GM12892 (cell line): ENCODE results near the gene DCANP1.

Source experiments
- POLR2A ChIP-seq: IDR thresholded peaks from 2 replicates; pipeline ENCODE4 v1.6.1; 2011; ENCODE audit warnings: low read depth, low read length, control low read depth
- POLR2AphosphoS5 ChIP-seq: IDR thresholded peaks from 2 replicates; pipeline ENCODE4 v1.6.1; 2011; ENCODE audit warnings: low read depth, low read length, control low read depth
- TAF1 ChIP-seq: IDR thresholded peaks from 2 replicates; pipeline ENCODE4 v1.6.1; 2011; ENCODE audit warnings: low read depth, mild to moderate bottlenecking, control low read depth, low read length, borderline replicate concordance

DNA sequence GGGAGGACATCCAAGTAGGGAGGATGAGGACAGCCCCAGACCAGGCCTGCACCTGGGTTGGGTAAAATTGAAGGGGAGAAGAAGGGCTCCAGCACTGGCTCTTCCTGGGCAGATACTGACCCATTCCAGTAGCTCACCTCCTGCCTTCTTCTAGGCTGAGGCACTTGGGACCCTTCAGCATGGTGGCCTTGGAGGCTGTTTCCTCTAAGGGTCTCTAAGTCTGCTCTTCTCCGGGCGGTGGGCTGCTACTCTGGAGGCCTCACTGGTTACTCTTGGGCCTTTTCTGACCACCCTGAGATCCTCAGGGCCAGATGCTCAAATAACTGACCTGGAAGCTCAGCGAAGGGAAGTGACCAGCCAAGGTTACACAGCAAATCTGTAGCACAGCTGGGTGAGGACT, 7.8 kb upstream of the DCANP1 start:
- TF ChIP-seq POLR2A (no peak), POLR2AphosphoS5 (no peak), TAF1 (no peak)
